HEK293 (cell line): ENCODE results near the gene TSPOAP1.

ENCODE experiments used
- CTCF ChIA-PET: fragments of 350-600 bp; formaldehyde crosslinking; extraction: SDS; loops from one replicate; lab custom pipeline; 2021; ENCODE audit warnings: antibody characterized with exemption; lab: Yijun Ruan, JAX
- POLR2A ChIA-PET: fragments of 300-600 bp; formaldehyde crosslinking; extraction: SDS; loops from one replicate; lab custom pipeline; 2020; ENCODE audit warnings: antibody characterized with exemption, inconsistent platforms; lab: Yijun Ruan, JAX
- H3K27ac ChIP-seq: fragments of 200-500 bp; sonication (Bioruptor generic); 2 replicates; pipeline ENCODE4 v1.5.1; 2014; ENCODE audit warnings: low read depth, low read length, control low read depth, inconsistent platforms; ENCODE audit errors: extremely low read depth
- H3K36me3 ChIP-seq, 2 experiments: fragments of 200-500 bp in 1 of 2; sonication (Bioruptor generic) in 1 of 2; 1 replicate in 1 of 2; 2 replicates in 1 of 2; pipeline ENCODE4 v1.5.1; 2014 to 2017; ENCODE audit warnings: inconsistent platforms in 2 of 2, low read length in 2 of 2; ENCODE audit not compliant: control insufficient read depth in 2 of 2, insufficient read depth in 1 of 2
- H3K4me1 ChIP-seq: fragments of 200-500 bp; sonication (Bioruptor generic); 2 replicates; pipeline ENCODE4 v1.5.1; 2014; ENCODE audit warnings: mild to moderate bottlenecking, low read length, inconsistent platforms; ENCODE audit not compliant: control insufficient read depth, insufficient read depth
- H3K4me3 ChIP-seq: 2 replicates; pipeline ENCODE4 v1.5.1; 2011; ENCODE audit warnings: low read depth, mild to moderate bottlenecking, control low read depth, low read length, moderate library complexity
- H3K9me3 ChIP-seq: fragments of 200-500 bp; sonication (Bioruptor generic); 2 replicates; pipeline ENCODE4 v1.5.1; 2014; ENCODE audit warnings: low read depth, low read length, inconsistent platforms; ENCODE audit not compliant: control insufficient read depth, insufficient read depth
- HOXC10 ChIP-seq: sonication (generic); formaldehyde crosslinking; IDR thresholded peaks from 2 replicates; pipeline ENCODE4 v1.8.1; 2023; ENCODE audit warnings: mild to moderate bottlenecking, missing genetic modification reagents
- SCRT2 ChIP-seq: fragments of 450-650 bp; formaldehyde crosslinking; IDR thresholded peaks from 2 replicates; pipeline ENCODE4 v1.5.1; 2016; ENCODE audit warnings: missing biosample characterization, missing genetic modification characterization
- TCF7L2 ChIP-seq: IDR thresholded peaks from 2 replicates; pipeline ENCODE4 v1.6.1; 2011; ENCODE audit warnings: low read depth, mild to moderate bottlenecking, inconsistent platforms, low read length, moderate library complexity, borderline replicate concordance
- ZBTB7A ChIP-seq: fragments of 450-650 bp; formaldehyde crosslinking; IDR thresholded peaks from 2 replicates; pipeline ENCODE4 v1.5.1; 2016; ENCODE audit warnings: low read depth, missing biosample characterization, missing genetic modification characterization
- ZFP3 ChIP-seq: fragments of 450-650 bp; formaldehyde crosslinking; IDR thresholded peaks from 2 replicates; pipeline ENCODE4 v1.5.1; 2016; ENCODE audit warnings: low read depth, missing biosample characterization, missing genetic modification characterization
- ZNF132 ChIP-seq: fragments of 450-650 bp; formaldehyde crosslinking; IDR thresholded peaks from 2 replicates; pipeline ENCODE4 v1.5.1; 2017; ENCODE audit warnings: missing biosample characterization, missing genetic modification characterization, borderline replicate concordance
- ZNF174 ChIP-seq: fragments of 450-650 bp; formaldehyde crosslinking; IDR thresholded peaks from 2 replicates; pipeline ENCODE4 v1.5.0; 2017; ENCODE audit warnings: missing biosample characterization, mild to moderate bottlenecking, missing genetic modification characterization
- ZNF248 ChIP-seq: fragments of 450-650 bp; formaldehyde crosslinking; IDR thresholded peaks from 2 replicates; pipeline ENCODE4 v1.5.1; 2017; ENCODE audit warnings: missing biosample characterization, missing genetic modification characterization
- ZNF530 ChIP-seq: fragments of 450-650 bp; formaldehyde crosslinking; IDR thresholded peaks from 2 replicates; pipeline ENCODE4 v1.5.1; 2016; ENCODE audit warnings: low read depth, missing biosample characterization, missing genetic modification characterization
- ZNF544 ChIP-seq: fragments of 450-650 bp; formaldehyde crosslinking; IDR thresholded peaks from 2 replicates; pipeline ENCODE4 v1.5.0; 2017; ENCODE audit warnings: missing biosample characterization, missing genetic modification characterization
- ZNF549 ChIP-seq: fragments of 450-650 bp; IDR thresholded peaks from 2 replicates; pipeline ENCODE4 v1.5.1; 2018; ENCODE audit warnings: missing biosample characterization, missing genetic modification characterization, mild to moderate bottlenecking, inconsistent platforms, moderate library complexity
- ZNF600 ChIP-seq: fragments of 450-650 bp; formaldehyde crosslinking; IDR thresholded peaks from 2 replicates; pipeline ENCODE4 v1.5.1; 2016; ENCODE audit warnings: missing biosample characterization, missing genetic modification characterization
- ZNF624 ChIP-seq: fragments of 450-650 bp; formaldehyde crosslinking; IDR thresholded peaks from 2 replicates; pipeline ENCODE4 v1.5.1; 2017; ENCODE audit warnings: missing biosample characterization, missing genetic modification characterization
- ZNF677 ChIP-seq: fragments of 450-650 bp; IDR thresholded peaks from 2 replicates; pipeline ENCODE4 v1.5.0; 2018; ENCODE audit warnings: missing biosample characterization, mild to moderate bottlenecking, missing genetic modification characterization, moderate library complexity
- ZNF701 ChIP-seq: fragments of 450-650 bp; formaldehyde crosslinking; IDR thresholded peaks from 2 replicates; pipeline ENCODE4 v1.5.1; 2016; ENCODE audit warnings: missing biosample characterization, missing genetic modification characterization
- ZNF768 ChIP-seq: fragments of 450-650 bp; formaldehyde crosslinking; IDR thresholded peaks from 2 replicates; pipeline ENCODE4 v1.5.1; 2018; ENCODE audit warnings: missing biosample characterization, mild to moderate bottlenecking, missing genetic modification characterization
- TF ChIP-seq, protein P1 (sequence below): fragments of 450-650 bp; formaldehyde crosslinking; IDR thresholded peaks from 2 replicates; pipeline ENCODE4 v1.5.0; 2017; ENCODE audit warnings: missing biosample characterization, missing genetic modification characterization, borderline replicate concordance
- TF ChIP-seq, protein P2 (sequence below): fragments of 450-650 bp; formaldehyde crosslinking; IDR thresholded peaks from 2 replicates; pipeline ENCODE4 v1.5.1; 2016; ENCODE audit warnings: missing biosample characterization, missing genetic modification characterization, borderline replicate concordance
- TF ChIP-seq, protein P3 (sequence below): fragments of 450-650 bp; formaldehyde crosslinking; IDR thresholded peaks from 2 replicates; pipeline ENCODE4 v1.5.1; 2016; ENCODE audit warnings: missing biosample characterization, missing genetic modification characterization
- TF ChIP-seq, protein P4 (sequence below): fragments of 450-650 bp; formaldehyde crosslinking; IDR thresholded peaks from 2 replicates; pipeline ENCODE4 v1.5.1; 2016; ENCODE audit warnings: missing biosample characterization, missing genetic modification characterization

TSPOAP1 gene

DNA sequence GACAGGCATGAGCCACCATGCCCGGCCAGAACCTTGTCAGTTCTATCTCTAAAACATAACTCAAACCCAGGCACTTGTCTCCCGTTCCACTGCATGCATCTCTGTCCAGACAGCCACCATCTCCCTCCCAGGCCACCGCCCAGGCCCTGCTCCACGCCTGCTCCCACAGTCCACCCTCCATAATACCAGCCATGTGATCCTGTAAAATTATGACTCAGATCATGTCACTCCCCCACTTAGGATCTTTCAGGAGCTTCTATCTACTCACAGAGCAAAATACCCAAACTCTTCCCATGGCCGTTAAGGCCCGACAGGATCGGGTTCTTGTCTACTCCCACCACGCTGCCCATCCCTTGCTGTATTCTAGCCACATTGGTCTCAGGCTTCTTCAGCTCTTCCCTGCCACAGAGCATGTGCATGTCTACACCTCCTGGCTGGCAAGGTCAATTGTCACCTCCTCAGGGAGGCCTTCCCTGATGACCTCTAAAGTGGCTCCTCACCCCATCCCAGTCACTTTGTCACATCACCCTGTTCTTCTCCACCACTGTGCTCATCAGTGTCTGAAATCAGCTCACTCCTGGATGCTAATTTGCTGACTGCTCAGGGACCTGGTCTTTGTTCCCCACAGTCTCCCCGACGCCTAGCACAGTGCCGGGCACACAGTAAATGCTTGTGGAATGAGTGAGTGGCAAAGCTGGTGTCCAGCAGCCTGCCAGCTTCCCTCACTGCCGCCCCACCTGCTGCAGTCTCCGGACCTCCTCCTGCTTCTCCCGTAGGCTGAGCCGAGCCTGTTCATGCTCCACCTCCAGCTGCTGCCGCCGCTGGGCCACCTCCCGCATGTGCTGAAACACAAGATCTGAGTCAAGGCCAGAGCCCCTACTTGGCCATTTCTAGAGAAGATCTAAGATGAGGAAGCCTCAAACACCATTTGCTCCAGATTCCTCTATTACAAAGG lies 6.7 kb downstream of the TSPOAP1 start (continued):
- TF ChIP-seq ZNF600 (tag by site-specific recombination) (no peak), ZNF132 (tag by site-specific recombination) (no peak), TCF7L2 (no peak), ZNF174 (tag by site-specific recombination) (no peak), ZNF530 (tag by site-specific recombination) (no peak), ZNF768 (tag by site-specific recombination) (no peak), ZNF248 (no peak), ZNF677 (tag by site-specific recombination) (no peak), ZFP3 (tag by site-specific recombination) (no peak)
- TF ChIP-seq, protein P1, sequence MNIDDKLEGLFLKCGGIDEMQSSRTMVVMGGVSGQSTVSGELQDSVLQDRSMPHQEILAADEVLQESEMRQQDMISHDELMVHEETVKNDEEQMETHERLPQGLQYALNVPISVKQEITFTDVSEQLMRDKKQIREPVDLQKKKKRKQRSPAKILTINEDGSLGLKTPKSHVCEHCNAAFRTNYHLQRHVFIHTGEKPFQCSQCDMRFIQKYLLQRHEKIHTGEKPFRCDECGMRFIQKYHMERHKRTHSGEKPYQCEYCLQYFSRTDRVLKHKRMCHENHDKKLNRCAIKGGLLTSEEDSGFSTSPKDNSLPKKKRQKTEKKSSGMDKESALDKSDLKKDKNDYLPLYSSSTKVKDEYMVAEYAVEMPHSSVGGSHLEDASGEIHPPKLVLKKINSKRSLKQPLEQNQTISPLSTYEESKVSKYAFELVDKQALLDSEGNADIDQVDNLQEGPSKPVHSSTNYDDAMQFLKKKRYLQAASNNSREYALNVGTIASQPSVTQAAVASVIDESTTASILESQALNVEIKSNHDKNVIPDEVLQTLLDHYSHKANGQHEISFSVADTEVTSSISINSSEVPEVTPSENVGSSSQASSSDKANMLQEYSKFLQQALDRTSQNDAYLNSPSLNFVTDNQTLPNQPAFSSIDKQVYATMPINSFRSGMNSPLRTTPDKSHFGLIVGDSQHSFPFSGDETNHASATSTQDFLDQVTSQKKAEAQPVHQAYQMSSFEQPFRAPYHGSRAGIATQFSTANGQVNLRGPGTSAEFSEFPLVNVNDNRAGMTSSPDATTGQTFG (tag by site-specific recombination) = no peak
- TF ChIP-seq, protein P2, sequence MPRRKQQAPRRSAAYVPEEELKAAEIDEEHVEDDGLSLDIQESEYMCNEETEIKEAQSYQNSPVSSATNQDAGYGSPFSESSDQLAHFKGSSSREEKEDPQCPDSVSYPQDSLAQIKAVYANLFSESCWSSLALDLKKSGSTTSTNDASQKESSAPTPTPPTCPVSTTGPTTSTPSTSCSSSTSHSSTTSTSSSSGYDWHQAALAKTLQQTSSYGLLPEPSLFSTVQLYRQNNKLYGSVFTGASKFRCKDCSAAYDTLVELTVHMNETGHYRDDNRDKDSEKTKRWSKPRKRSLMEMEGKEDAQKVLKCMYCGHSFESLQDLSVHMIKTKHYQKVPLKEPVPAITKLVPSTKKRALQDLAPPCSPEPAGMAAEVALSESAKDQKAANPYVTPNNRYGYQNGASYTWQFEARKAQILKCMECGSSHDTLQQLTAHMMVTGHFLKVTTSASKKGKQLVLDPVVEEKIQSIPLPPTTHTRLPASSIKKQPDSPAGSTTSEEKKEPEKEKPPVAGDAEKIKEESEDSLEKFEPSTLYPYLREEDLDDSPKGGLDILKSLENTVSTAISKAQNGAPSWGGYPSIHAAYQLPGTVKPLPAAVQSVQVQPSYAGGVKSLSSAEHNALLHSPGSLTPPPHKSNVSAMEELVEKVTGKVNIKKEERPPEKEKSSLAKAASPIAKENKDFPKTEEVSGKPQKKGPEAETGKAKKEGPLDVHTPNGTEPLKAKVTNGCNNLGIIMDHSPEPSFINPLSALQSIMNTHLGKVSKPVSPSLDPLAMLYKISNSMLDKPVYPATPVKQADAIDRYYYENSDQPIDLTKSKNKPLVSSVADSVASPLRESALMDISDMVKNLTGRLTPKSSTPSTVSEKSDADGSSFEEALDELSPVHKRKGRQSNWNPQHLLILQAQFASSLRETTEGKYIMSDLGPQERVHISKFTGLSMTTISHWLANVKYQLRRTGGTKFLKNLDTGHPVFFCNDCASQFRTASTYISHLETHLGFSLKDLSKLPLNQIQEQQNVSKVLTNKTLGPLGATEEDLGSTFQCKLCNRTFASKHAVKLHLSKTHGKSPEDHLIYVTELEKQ (tag by site-specific recombination) = no peak

DNA sequence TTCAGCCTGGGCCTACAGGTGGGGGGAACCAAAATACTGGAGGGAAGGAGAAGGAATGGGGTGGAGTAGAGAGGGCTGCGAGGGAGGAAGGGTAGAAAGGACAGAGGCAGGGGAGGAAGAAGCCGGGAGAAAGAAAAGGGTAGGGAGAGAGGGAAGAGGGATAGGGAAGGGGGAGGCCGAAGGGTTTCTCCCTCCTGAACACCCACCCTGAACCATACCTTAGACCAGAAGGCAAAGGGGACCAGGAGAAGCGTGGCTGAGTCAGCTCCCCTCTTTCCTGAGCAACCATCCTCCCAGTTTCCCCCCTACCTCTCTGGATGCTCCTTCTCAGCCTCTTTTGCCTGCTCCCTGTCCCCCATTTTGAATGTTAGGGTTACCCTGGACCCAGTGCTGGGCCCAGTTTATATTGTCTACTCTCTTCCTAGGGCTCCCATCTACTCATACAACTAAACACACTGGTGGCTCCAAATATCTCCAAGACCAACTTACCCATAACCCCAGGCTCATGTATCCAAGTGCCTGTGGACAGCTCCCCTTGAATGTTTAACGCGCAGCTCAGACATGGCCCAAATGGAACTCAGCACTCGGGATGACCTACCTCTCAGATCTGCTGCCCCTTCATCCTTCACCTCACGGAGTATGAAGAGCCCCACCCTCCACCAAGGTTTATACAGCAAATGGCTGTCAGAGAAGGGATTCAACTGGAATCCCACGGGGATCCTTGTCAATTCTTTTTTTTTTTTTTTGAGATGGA lies 7.8 kb downstream of the TSPOAP1 start:
- ChIA-PET POLR2A (interaction anchor here (0.7 to 0.8 kb wide), 2 partner anchors 33 to 96 kb away, joined by 3 to 4 read pairs; partner anchors contain the start of gene RNF43), CTCF (interaction anchor here (0.7 to 1.6 kb wide), 5 partner anchors 11 to 128 kb away, joined by 3 to 5 read pairs (median 4); partner anchors contain the start of gene RNF43)
- H3K9me3 ChIP-seq = no peaks in the 10 kb centered on the region
- H3K4me1 ChIP-seq = peaks cover 5% of the 10 kb centered on the region; the same call in 1 of the 2 replicates
- H3K36me3 ChIP-seq = no peaks in the 10 kb centered on the region
- H3K27ac ChIP-seq = no peak overlapping the region
- no peak overlapping the region for H3K4me3 ChIP-seq
- no peak for TF ChIP-seq ZNF549
- TF ChIP-seq ZNF544 (tag by site-specific recombination) = no peak
- TF ChIP-seq ZNF624 (tag by site-specific recombination) = no peak
- no peak for TF ChIP-seq ZBTB7A (tag by site-specific recombination)
- TF ChIP-seq ZNF701 (tag by site-specific recombination) = no peak
- peak; percentile 40; the same call in 1 of the 2 replicates for TF ChIP-seq SCRT2 (tag by site-specific recombination)
- TF ChIP-seq HOXC10 (CRISPR knock-in tag) = no peak
- TF ChIP-seq, protein P3, sequence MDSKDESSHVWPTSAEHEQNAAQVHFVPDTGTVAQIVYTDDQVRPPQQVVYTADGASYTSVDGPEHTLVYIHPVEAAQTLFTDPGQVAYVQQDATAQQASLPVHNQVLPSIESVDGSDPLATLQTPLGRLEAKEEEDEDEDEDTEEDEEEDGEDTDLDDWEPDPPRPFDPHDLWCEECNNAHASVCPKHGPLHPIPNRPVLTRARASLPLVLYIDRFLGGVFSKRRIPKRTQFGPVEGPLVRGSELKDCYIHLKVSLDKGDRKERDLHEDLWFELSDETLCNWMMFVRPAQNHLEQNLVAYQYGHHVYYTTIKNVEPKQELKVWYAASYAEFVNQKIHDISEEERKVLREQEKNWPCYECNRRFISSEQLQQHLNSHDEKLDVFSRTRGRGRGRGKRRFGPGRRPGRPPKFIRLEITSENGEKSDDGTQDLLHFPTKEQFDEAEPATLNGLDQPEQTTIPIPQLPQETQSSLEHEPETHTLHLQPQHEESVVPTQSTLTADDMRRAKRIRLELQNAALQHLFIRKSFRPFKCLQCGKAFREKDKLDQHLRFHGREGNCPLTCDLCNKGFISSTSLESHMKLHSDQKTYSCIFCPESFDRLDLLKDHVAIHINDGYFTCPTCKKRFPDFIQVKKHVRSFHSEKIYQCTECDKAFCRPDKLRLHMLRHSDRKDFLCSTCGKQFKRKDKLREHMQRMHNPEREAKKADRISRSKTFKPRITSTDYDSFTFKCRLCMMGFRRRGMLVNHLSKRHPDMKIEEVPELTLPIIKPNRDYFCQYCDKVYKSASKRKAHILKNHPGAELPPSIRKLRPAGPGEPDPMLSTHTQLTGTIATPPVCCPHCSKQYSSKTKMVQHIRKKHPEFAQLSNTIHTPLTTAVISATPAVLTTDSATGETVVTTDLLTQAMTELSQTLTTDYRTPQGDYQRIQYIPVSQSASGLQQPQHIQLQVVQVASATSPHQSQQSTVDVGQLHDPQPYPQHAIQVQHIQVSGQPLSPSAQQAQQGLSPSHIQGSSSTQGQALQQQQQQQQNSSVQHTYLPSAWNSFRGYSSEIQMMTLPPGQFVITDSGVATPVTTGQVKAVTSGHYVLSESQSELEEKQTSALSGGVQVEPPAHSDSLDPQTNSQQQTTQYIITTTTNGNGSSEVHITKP (tag by site-specific recombination) = 0 out of 2 replicates have a peak, but pooled peaks have one; percentile 25
- TF ChIP-seq ZNF530 (tag by site-specific recombination) = no peak
- TF ChIP-seq, protein P4, sequence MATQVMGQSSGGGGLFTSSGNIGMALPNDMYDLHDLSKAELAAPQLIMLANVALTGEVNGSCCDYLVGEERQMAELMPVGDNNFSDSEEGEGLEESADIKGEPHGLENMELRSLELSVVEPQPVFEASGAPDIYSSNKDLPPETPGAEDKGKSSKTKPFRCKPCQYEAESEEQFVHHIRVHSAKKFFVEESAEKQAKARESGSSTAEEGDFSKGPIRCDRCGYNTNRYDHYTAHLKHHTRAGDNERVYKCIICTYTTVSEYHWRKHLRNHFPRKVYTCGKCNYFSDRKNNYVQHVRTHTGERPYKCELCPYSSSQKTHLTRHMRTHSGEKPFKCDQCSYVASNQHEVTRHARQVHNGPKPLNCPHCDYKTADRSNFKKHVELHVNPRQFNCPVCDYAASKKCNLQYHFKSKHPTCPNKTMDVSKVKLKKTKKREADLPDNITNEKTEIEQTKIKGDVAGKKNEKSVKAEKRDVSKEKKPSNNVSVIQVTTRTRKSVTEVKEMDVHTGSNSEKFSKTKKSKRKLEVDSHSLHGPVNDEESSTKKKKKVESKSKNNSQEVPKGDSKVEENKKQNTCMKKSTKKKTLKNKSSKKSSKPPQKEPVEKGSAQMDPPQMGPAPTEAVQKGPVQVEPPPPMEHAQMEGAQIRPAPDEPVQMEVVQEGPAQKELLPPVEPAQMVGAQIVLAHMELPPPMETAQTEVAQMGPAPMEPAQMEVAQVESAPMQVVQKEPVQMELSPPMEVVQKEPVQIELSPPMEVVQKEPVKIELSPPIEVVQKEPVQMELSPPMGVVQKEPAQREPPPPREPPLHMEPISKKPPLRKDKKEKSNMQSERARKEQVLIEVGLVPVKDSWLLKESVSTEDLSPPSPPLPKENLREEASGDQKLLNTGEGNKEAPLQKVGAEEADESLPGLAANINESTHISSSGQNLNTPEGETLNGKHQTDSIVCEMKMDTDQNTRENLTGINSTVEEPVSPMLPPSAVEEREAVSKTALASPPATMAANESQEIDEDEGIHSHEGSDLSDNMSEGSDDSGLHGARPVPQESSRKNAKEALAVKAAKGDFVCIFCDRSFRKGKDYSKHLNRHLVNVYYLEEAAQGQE (tag by site-specific recombination) = peak; percentile 53
